Sigmoid colon (tissue), 4 donors: ENCODE results near the gene SNX5.

Experiments used
- CTCF ChIP-seq, 4 experiments: fragments of 450-650 bp in 3 of 4; fragments of 200-600 bp in 1 of 4; IDR thresholded peaks; one replicate each; pipeline ENCODE4 v1.5.1; 2016 to 2019; ENCODE audit warnings: antibody characterized with exemption in 4 of 4, mild to moderate bottlenecking in 3 of 4, moderate library complexity in 2 of 4
- POLR2AphosphoS5 ChIP-seq, 4 donors: sonication (generic); formaldehyde crosslinking; IDR thresholded peaks; one replicate each; pipeline ENCODE4 v1.6.1; 2017; ENCODE audit warnings: antibody characterized with exemption in 4 of 4

DNA sequence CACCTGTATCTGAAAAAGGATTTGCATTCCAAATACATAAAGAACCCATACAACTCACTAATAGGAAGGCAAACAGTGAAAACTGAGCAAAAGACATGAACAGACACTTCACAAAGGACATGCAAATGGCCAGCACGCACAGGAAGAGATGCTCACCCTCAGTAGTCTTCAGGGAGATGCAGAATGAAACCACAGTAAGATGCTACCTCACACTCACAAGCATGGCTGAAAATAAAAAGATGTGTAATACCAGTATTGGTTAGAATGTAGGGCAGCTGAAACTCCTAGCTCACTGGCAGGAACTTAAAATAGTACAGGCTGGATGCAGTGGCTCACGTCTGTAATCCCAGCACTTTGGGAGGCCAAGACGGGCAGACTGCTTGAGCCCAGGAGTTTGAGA lies 64.6 kb downstream of the SNX5 start:
- TF ChIP-seq CTCF (IDR thresholded peaks at IDR 0.05) (no peak), POLR2AphosphoS5 (IDR thresholded peaks at IDR 0.05) (no peak)
